GM18508 (cell line): ENCODE measurements around the gene MMS22L.

Source experiments
- ATAC-seq: cut with Tn5 transposase; IDR thresholded peaks from one replicate; pipeline ENCODE4 v1.9.1; 2021; ENCODE audit warnings: moderate number of reproducible peaks; ENCODE audit not compliant: insufficient read depth, unreplicated experiment

Gene MMS22L

GRCh38 chr6:97097068-97098047 lies 185.7 kb downstream of the MMS22L start:
- no peak for ATAC-seq

GRCh38 chr6:97095311-97095850 lies 187.6 kb downstream of the MMS22L start:
- no peak for ATAC-seq

GRCh38 chr6:97094376-97094775 lies 188.6 kb downstream of the MMS22L start:
- no peak for ATAC-seq

- no peak for ATAC-seq
These were observed 190.2 kb downstream of the MMS22L start for GRCh38 chr6:97092673-97093305.
